ENCODE data around the gene DBP. TPM values are rescaled to one million over a fixed set of nuclear protein-coding genes. Genes with fewer than 3 reads are reported as not detected.

DBP gene
- total and polyA plus RNA-seq, 2 experiments from 2014 or later, result 3.7 to 5.9 TPM

DNA sequence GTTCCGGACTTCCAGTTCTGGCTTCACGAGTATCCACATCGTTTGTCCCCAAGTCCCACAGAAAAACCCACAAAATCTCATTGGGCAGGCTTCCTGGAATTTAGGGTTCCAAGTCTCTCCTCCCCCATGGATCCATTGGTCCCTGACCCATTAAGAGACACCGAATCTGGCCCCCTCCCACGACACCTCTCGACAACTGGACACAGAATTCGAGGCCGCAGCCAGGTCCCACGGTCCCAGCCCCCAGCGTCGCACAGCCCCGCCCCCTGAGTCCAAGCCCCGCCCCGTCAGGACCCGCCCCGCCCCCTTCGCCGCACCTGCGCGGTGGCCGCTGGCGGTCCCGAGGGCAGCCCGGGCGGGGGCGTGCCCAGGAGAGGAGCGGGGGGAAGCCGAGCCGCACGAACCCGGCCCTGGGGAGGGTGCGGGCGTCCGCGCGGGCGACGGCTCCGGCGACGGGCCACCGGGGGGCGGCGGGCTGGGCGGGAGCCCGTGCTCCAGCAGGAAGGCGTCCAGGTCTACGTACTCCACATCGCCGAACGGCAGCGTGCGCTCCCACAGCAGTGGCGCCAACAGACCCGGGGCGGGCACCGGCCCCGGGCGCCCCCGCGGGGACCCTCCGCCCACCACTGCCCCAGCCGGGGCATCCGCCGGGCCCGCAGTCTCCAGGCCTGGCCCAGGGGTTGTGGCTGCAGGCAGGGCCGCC is 1.8 kb downstream of the DBP start:
- WGBS, 2 experiments (ENCODE audit: low coverage in 1 of 2, low lambda C conversion rate in 2 of 2, missing lambda C conversion rate in 2 of 2), result 2% methylated on average over 13 to 42 of the region's 67 CpGs
- Histone ChIP-seq H3K4me3 (peak overlapping the region; percentile 71), H3K79me2 (ENCODE audit: insufficient read depth) (no peaks in the 10 kb centered on the region), H3K27ac (peak overlapping the region; percentile 66), H4K20me1 (ENCODE audit: insufficient read depth) (no peaks in the 10 kb centered on the region), H3K9ac (peak overlapping the region; percentile 92), H3F3A (ENCODE audit: insufficient read depth) (peaks cover 24% of the 10 kb centered on the region), H3K9me2 (ENCODE audit: insufficient read depth) (no peaks in the 10 kb centered on the region), H3K9me3 (ENCODE audit: low read depth) (no peaks in the 10 kb centered on the region), H3K36me3 (ENCODE audit: low read depth) (no peaks in the 10 kb centered on the region), H2AFZ (peak overlapping the region; percentile 74), H3K4me1 (ENCODE audit: insufficient read depth) (peaks cover 38% of the 10 kb centered on the region), H3K4me2 (ENCODE audit: unreplicated experiment) (peak overlapping the region; percentile 86), H3K27me3 (replicated peaks; ENCODE audit: insufficient read depth) (no peaks in the 10 kb centered on the region)
- no peak for TF ChIP-seq EZH2phosphoT487 (IDR thresholded peaks at IDR 0.05; ENCODE audit: insufficient read depth, low read depth)
- in situ Hi-C loops (cut with MboI), result no loop called here
- peak; percentile 75 for DNase-seq

DNA sequence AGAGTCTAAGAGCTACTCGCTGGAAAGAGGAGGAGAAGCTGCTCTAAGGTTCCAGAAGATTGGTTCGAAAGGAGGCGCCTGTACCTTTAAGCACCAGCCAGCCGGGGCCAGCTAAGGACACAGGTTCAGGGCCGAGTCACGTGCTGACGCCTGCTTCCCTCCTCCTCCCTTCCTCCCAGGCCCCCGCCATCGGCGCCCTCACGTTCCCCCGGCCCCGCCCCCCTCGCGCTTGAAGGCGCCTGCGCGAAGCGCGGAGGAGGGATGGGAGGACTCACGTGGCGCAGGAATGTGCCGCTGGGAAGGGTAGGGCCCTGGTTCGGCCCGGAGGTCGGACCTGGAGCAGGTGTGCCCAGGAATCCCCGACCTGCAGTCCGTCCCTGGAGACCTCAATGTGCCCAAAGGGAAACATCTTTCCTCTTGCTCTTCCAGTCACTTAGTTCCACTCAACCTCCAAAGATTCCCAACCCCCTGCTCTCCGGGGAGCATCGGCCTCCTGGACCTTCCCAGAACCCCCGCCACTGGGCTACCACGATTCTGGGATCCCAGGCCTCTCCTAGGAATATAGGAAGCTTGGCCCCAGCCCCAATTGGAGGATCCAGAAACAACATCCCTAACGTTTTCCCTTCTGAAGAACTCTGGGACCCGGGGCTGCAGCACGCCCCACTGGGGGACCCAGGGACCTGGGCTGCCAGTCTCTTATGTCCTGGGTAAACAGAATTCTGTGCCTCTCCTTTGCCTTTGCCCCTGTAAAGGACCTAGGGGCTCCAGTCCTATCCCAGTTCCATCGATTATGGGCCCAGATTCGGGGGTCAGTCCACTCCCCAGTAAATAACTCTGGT is 2.5 kb downstream of the DBP start:
- Histone ChIP-seq H3K4me3 (peak overlapping the region; percentile 71), H3K27me3 (replicated peaks; ENCODE audit: insufficient read depth) (no peaks in the 10 kb centered on the region), H3K36me3 (ENCODE audit: low read depth) (no peaks in the 10 kb centered on the region), H3K9me3 (ENCODE audit: low read depth) (no peaks in the 10 kb centered on the region), H3K27ac (peak overlapping the region; percentile 66), H3K4me2 (ENCODE audit: unreplicated experiment) (peak overlapping the region; percentile 90), H2AFZ (peak overlapping the region; percentile 74), H3F3A (ENCODE audit: insufficient read depth) (peaks cover 24% of the 10 kb centered on the region), H3K9me2 (ENCODE audit: insufficient read depth) (no peaks in the 10 kb centered on the region), H3K9ac (peak overlapping the region; percentile 92), H3K4me1 (ENCODE audit: insufficient read depth) (peaks cover 38% of the 10 kb centered on the region), H3K79me2 (ENCODE audit: insufficient read depth) (no peaks in the 10 kb centered on the region), H4K20me1 (ENCODE audit: insufficient read depth) (no peaks in the 10 kb centered on the region)
- 2% methylated on average over 25 to 34 of the region's 37 CpGs for WGBS, 2 experiments (ENCODE audit: low coverage in 1 of 2, low lambda C conversion rate in 2 of 2, missing lambda C conversion rate in 2 of 2)
- DNase-seq, result peak; percentile 99
- in situ Hi-C loops (cut with MboI), result no loop called here
- TF ChIP-seq EZH2phosphoT487 (IDR thresholded peaks at IDR 0.05; ENCODE audit: insufficient read depth, low read depth) (no peak), EZH2 (IDR thresholded peaks at IDR 0.05; ENCODE audit: insufficient read depth, poor library complexity, severe bottlenecking) (no peak)

DNA sequence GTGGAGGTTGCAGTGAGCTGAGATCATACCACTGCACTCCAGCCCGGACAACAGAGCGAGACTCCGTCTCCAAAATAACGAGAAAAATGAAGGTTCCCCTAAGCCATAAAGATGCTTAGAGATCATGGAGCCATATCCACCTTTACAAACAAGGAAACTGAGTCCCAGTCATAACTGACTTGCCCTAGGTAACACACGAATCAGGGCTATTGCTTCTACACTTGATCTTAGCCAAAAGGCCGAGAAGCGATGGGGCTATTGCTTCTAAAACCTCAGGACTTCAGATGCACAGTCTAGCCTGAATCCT is 3.2 kb downstream of the DBP start:
- no peaks in the 10 kb centered on the region for H3K9me3 ChIP-seq (ENCODE audit: low read depth)
- peak overlapping the region; percentile 66 for H3K27ac ChIP-seq
- no peaks in the 10 kb centered on the region for H3K79me2 ChIP-seq (ENCODE audit: insufficient read depth)
- DNase-seq, result no peak
- H3K9me2 ChIP-seq (ENCODE audit: insufficient read depth), result no peaks in the 10 kb centered on the region
- in situ Hi-C loops (cut with MboI), result no loop called here
- peak overlapping the region; percentile 71 for H3K4me3 ChIP-seq
- no peaks in the 10 kb centered on the region for H3K36me3 ChIP-seq (ENCODE audit: low read depth)
- 34 to 36% methylated on average over 7 of the region's 7 CpGs for WGBS, 2 experiments (ENCODE audit: low coverage in 1 of 2, low lambda C conversion rate in 2 of 2, missing lambda C conversion rate in 2 of 2)
- H4K20me1 ChIP-seq (ENCODE audit: insufficient read depth), result no peaks in the 10 kb centered on the region
- H3K4me2 ChIP-seq (ENCODE audit: unreplicated experiment), result peak overlapping the region; percentile 90
- peak overlapping the region; percentile 74 for H2AFZ ChIP-seq
- TF ChIP-seq EZH2phosphoT487 (IDR thresholded peaks at IDR 0.05; ENCODE audit: insufficient read depth, low read depth) (no peak), EZH2 (IDR thresholded peaks at IDR 0.05; ENCODE audit: insufficient read depth, poor library complexity, severe bottlenecking) (no peak)
- H3K27me3 ChIP-seq (replicated peaks; ENCODE audit: insufficient read depth), result no peaks in the 10 kb centered on the region
- H3K4me1 ChIP-seq (ENCODE audit: insufficient read depth), result peaks cover 38% of the 10 kb centered on the region
- H3F3A ChIP-seq (ENCODE audit: insufficient read depth), result peaks cover 24% of the 10 kb centered on the region
- H3K9ac ChIP-seq, result peak overlapping the region; percentile 72

DNA sequence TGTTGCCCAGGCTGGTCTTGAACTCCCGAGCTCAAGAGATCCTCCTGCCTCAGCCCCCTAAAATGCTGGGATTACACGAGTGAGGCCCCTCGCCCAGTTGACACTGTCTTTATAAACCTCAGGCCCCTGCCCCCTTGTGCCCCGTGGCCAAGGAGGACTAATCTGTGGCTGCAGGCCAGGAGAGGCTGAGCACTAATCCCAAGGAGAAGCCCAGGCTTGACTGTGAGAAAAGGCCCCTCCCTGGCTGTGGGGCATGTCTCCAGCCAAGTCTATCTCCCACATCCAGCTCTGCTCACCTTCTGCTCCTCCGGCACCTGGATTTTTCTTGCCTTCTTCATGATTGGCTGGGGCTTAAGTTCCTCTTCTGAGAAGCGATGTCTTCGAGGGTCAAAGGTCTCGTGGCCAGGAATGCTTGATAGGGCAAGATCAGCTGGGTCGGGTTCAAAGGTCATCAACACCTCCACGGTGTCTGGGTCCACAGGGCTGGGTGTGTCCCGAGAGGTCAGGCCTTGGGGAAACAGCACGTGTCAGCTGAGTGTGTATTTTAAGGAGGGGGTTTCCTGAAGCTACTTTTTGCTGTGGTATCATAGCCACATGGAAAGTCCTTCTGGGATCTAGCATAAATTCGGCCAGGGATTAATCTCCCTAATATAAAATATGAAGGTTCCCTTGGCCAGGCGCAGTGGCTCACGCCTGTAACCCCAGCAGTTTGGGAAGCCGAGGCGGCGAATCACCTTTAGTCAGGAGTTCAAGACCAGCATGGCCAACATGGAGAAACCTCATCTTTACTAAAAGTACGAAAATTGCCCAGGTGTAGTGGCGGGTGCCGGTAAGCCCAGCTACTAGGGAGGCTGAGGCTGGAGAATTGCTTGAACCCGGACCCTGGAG is 3.8 kb downstream of the DBP start:
- H4K20me1 ChIP-seq (ENCODE audit: insufficient read depth), result no peaks in the 10 kb centered on the region
- H3K4me2 ChIP-seq (ENCODE audit: unreplicated experiment), result peak overlapping the region; percentile 90
- H3K36me3 ChIP-seq (ENCODE audit: low read depth), result no peaks in the 10 kb centered on the region
- no peaks in the 10 kb centered on the region for H3K9me2 ChIP-seq (ENCODE audit: insufficient read depth)
- peaks cover 36% of the 10 kb centered on the region for H3K4me1 ChIP-seq (ENCODE audit: insufficient read depth)
- peak overlapping the region; percentile 66 for H3K27ac ChIP-seq
- H2AFZ ChIP-seq, result peak overlapping the region; percentile 74
- peaks cover 24% of the 10 kb centered on the region for H3F3A ChIP-seq (ENCODE audit: insufficient read depth)
- no peak overlapping the region for H3K4me3 ChIP-seq
- peak; percentile 52 for DNase-seq
- no peaks in the 10 kb centered on the region for H3K9me3 ChIP-seq (ENCODE audit: low read depth)
- peak overlapping the region; percentile 72 for H3K9ac ChIP-seq
- no peaks in the 10 kb centered on the region for H3K27me3 ChIP-seq (replicated peaks; ENCODE audit: insufficient read depth)
- TF ChIP-seq EZH2phosphoT487 (IDR thresholded peaks at IDR 0.05; ENCODE audit: insufficient read depth, low read depth), result no peak
- TF ChIP-seq EZH2 (IDR thresholded peaks at IDR 0.05; ENCODE audit: insufficient read depth, poor library complexity, severe bottlenecking), result no peak
- in situ Hi-C loops (cut with MboI), result no loop called here
- WGBS, 2 experiments (ENCODE audit: low coverage in 1 of 2, low lambda C conversion rate in 2 of 2, missing lambda C conversion rate in 2 of 2), result 68 to 72% methylated on average over 22 of the region's 22 CpGs
- H3K79me2 ChIP-seq (ENCODE audit: insufficient read depth), result no peaks in the 10 kb centered on the region

All from GM23248 (cell line).